ENCODE data around the gene TFAP2C.

TFAP2C gene

DNA sequence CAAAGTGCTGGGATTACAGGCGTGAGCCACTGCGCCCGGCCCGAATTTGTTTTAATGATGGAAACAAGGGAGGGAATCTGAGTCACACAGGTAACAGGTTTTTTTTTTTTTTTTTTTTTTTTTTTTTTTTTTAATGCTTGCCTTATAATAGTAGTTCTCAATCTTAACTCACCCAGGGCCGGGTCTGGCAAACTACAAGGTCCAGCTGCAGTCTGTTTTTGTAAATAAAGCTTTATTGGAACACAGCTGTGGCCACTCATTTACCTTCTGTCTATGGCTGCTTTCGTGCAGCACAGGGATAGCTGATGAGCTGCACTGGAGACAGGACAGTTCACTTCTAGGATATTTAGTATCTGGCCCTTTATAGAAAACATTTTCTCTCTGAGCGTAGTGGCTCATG is 58.0 kb downstream of the TFAP2C start:
- TF ChIP-seq CTCF (conservative IDR thresholded peaks at IDR 0.05; ENCODE audit: low read depth, low read length): no peak
- no peak overlapping the region for H3K4me3 ChIP-seq (ENCODE audit: low read depth, low read length)
- DNase-seq (ENCODE audit: low read depth): no peak

GRCh38 chr20:56688106-56688505 is 59.0 kb downstream of the TFAP2C start:
- no peak for DNase-seq (ENCODE audit: low read depth)
- no peak overlapping the region for H3K4me3 ChIP-seq (ENCODE audit: low read depth, low read length)
- no peak for TF ChIP-seq CTCF (conservative IDR thresholded peaks at IDR 0.05; ENCODE audit: low read depth, low read length)

All from choroid plexus epithelial cell (primary cell).